ENCODE data around the gene OR5M11.
"Not testable (repeated sequence)": the region's sequence is repeated elsewhere in the genome, so short reads cannot be mapped to it uniquely, and the experiment has no call there.

Gene OR5M11

GRCh38 chr11:56543157-56543556, at the start of gene OR5M11:
TSS of gene OR5M11 (minus strand) at chr11:56543257. CDS start at chr11:56543257, 0 bp downstream.
- no peak within 1 kb of the TSS for H3K4me3 ChIP-seq (ENCODE audit: low read depth, low read length)
- H3K4me1 ChIP-seq (ENCODE audit: control insufficient read depth, insufficient read depth, low read length) = no peaks in the 10 kb centered on the region
- H3K36me3 ChIP-seq (ENCODE audit: control insufficient read depth, insufficient read depth, low read length) = no peaks in the 10 kb centered on the region
- no peaks in the 10 kb centered on the region for H3K27me3 ChIP-seq (ENCODE audit: control insufficient read depth, insufficient read depth, low read length)
- H3K9me3 ChIP-seq (ENCODE audit: control insufficient read depth, insufficient read depth, low read length) = no peaks in the 10 kb centered on the region
- no peak within 1 kb of the TSS for H3K9ac ChIP-seq (ENCODE audit: low read depth, low read length)

- H3K36me3 ChIP-seq (ENCODE audit: control insufficient read depth, insufficient read depth, low read length); H3K4me1 ChIP-seq (ENCODE audit: control insufficient read depth, insufficient read depth, low read length); H3K9ac ChIP-seq (ENCODE audit: low read depth, low read length); H3K4me3 ChIP-seq (ENCODE audit: low read depth, low read length); H3K27me3 ChIP-seq (ENCODE audit: control insufficient read depth, insufficient read depth, low read length): not testable (repeated sequence)
- peaks cover 11% of the 10 kb centered on the region for H3K9me3 ChIP-seq (ENCODE audit: control insufficient read depth, insufficient read depth, low read length)
Observed at GRCh38 chr11:56592088-56592717, 49.1 kb upstream of the OR5M11 start.

- Histone ChIP-seq H3K9me3 (ENCODE audit: control insufficient read depth, insufficient read depth, low read length) (no peaks in the 10 kb centered on the region), H3K4me3 (ENCODE audit: low read depth, low read length) (no peak within 1 kb of the TSS), H3K9ac (ENCODE audit: low read depth, low read length) (no peak within 1 kb of the TSS), H3K27me3 (ENCODE audit: control insufficient read depth, insufficient read depth, low read length) (no peaks in the 10 kb centered on the region), H3K36me3 (ENCODE audit: control insufficient read depth, insufficient read depth, low read length) (no peaks in the 10 kb centered on the region), H3K4me1 (ENCODE audit: control insufficient read depth, insufficient read depth, low read length) (no peaks in the 10 kb centered on the region)
Observed at GRCh38 chr11:56577621-56578020, 34.6 kb upstream of the OR5M11 start, which contains the start of gene OR5M10. TSS of gene OR5M10 (minus strand) at chr11:56577721. CDS start at chr11:56577721, 0 bp downstream.

GRCh38 chr11:56558574-56558973, 15.5 kb upstream of the OR5M11 start:
- no peaks in the 10 kb centered on the region for H3K9me3 ChIP-seq (ENCODE audit: control insufficient read depth, insufficient read depth, low read length)
- H3K9ac ChIP-seq (ENCODE audit: low read depth, low read length) = no peak overlapping the region
- H3K36me3 ChIP-seq (ENCODE audit: control insufficient read depth, insufficient read depth, low read length) = no peaks in the 10 kb centered on the region
- no peaks in the 10 kb centered on the region for H3K27me3 ChIP-seq (ENCODE audit: control insufficient read depth, insufficient read depth, low read length)
- no peaks in the 10 kb centered on the region for H3K4me1 ChIP-seq (ENCODE audit: control insufficient read depth, insufficient read depth, low read length)
- H3K4me3 ChIP-seq (ENCODE audit: low read depth, low read length) = no peak overlapping the region

- not testable (repeated sequence) for H3K9ac ChIP-seq (ENCODE audit: low read depth, low read length); H3K27me3 ChIP-seq (ENCODE audit: control insufficient read depth, insufficient read depth, low read length); H3K4me1 ChIP-seq (ENCODE audit: control insufficient read depth, insufficient read depth, low read length); H3K9me3 ChIP-seq (ENCODE audit: control insufficient read depth, insufficient read depth, low read length); H3K4me3 ChIP-seq (ENCODE audit: low read depth, low read length); H3K36me3 ChIP-seq (ENCODE audit: control insufficient read depth, insufficient read depth, low read length)
Observed at GRCh38 chr11:56554691-56555090, 11.6 kb upstream of the OR5M11 start.

GRCh38 chr11:56545531-56545930, 2.5 kb upstream of the OR5M11 start:
- Histone ChIP-seq H3K9ac (ENCODE audit: low read depth, low read length) (no peak overlapping the region), H3K4me3 (ENCODE audit: low read depth, low read length) (no peak overlapping the region), H3K27me3 (ENCODE audit: control insufficient read depth, insufficient read depth, low read length) (no peaks in the 10 kb centered on the region), H3K4me1 (ENCODE audit: control insufficient read depth, insufficient read depth, low read length) (no peaks in the 10 kb centered on the region), H3K36me3 (ENCODE audit: control insufficient read depth, insufficient read depth, low read length) (no peaks in the 10 kb centered on the region), H3K9me3 (ENCODE audit: control insufficient read depth, insufficient read depth, low read length) (no peaks in the 10 kb centered on the region)

- H3K9me3 ChIP-seq (ENCODE audit: control insufficient read depth, insufficient read depth, low read length) = no peaks in the 10 kb centered on the region
- no peak overlapping the region for H3K4me3 ChIP-seq (ENCODE audit: low read depth, low read length)
- no peaks in the 10 kb centered on the region for H3K27me3 ChIP-seq (ENCODE audit: control insufficient read depth, insufficient read depth, low read length)
- H3K36me3 ChIP-seq (ENCODE audit: control insufficient read depth, insufficient read depth, low read length) = no peaks in the 10 kb centered on the region
- no peak overlapping the region for H3K9ac ChIP-seq (ENCODE audit: low read depth, low read length)
- H3K4me1 ChIP-seq (ENCODE audit: control insufficient read depth, insufficient read depth, low read length) = no peaks in the 10 kb centered on the region
Observed at GRCh38 chr11:56543739-56544138, 682 bp upstream of the OR5M11 start.

GRCh38 chr11:56533054-56533740, 9.9 kb downstream of the OR5M11 start:
- Histone ChIP-seq H3K9me3 (ENCODE audit: control insufficient read depth, insufficient read depth, low read length) (no peaks in the 10 kb centered on the region), H3K4me1 (ENCODE audit: control insufficient read depth, insufficient read depth, low read length) (no peaks in the 10 kb centered on the region), H3K4me3 (ENCODE audit: low read depth, low read length) (no peak overlapping the region), H3K27me3 (ENCODE audit: control insufficient read depth, insufficient read depth, low read length) (no peaks in the 10 kb centered on the region), H3K36me3 (ENCODE audit: control insufficient read depth, insufficient read depth, low read length) (no peaks in the 10 kb centered on the region), H3K9ac (ENCODE audit: low read depth, low read length) (no peak overlapping the region)

- H3K9me3 ChIP-seq (ENCODE audit: control insufficient read depth, insufficient read depth, low read length) = no peaks in the 10 kb centered on the region
- no peak overlapping the region for H3K9ac ChIP-seq (ENCODE audit: low read depth, low read length)
- no peak overlapping the region for H3K4me3 ChIP-seq (ENCODE audit: low read depth, low read length)
- H3K36me3 ChIP-seq (ENCODE audit: control insufficient read depth, insufficient read depth, low read length) = no peaks in the 10 kb centered on the region
- no peaks in the 10 kb centered on the region for H3K4me1 ChIP-seq (ENCODE audit: control insufficient read depth, insufficient read depth, low read length)
- H3K27me3 ChIP-seq (ENCODE audit: control insufficient read depth, insufficient read depth, low read length) = no peaks in the 10 kb centered on the region
Observed at GRCh38 chr11:56531856-56532255, 11.2 kb downstream of the OR5M11 start.

GRCh38 chr11:56522008-56522407, 21.0 kb downstream of the OR5M11 start:
- Histone ChIP-seq H3K4me3 (ENCODE audit: low read depth, low read length) (no peak overlapping the region), H3K9ac (ENCODE audit: low read depth, low read length) (no peak overlapping the region), H3K4me1 (ENCODE audit: control insufficient read depth, insufficient read depth, low read length) (no peaks in the 10 kb centered on the region), H3K9me3 (ENCODE audit: control insufficient read depth, insufficient read depth, low read length) (no peaks in the 10 kb centered on the region), H3K27me3 (ENCODE audit: control insufficient read depth, insufficient read depth, low read length) (no peaks in the 10 kb centered on the region), H3K36me3 (ENCODE audit: control insufficient read depth, insufficient read depth, low read length) (no peaks in the 10 kb centered on the region)

- Histone ChIP-seq H3K9ac (ENCODE audit: low read depth, low read length) (no peak overlapping the region), H3K9me3 (ENCODE audit: control insufficient read depth, insufficient read depth, low read length) (no peaks in the 10 kb centered on the region), H3K27me3 (ENCODE audit: control insufficient read depth, insufficient read depth, low read length) (no peaks in the 10 kb centered on the region), H3K4me3 (ENCODE audit: low read depth, low read length) (no peak overlapping the region), H3K36me3 (ENCODE audit: control insufficient read depth, insufficient read depth, low read length) (no peaks in the 10 kb centered on the region), H3K4me1 (ENCODE audit: control insufficient read depth, insufficient read depth, low read length) (no peaks in the 10 kb centered on the region)
Observed at GRCh38 chr11:56513280-56513679, 29.8 kb downstream of the OR5M11 start.

- Histone ChIP-seq H3K4me1 (ENCODE audit: control insufficient read depth, insufficient read depth, low read length) (no peaks in the 10 kb centered on the region), H3K4me3 (ENCODE audit: low read depth, low read length) (no peak overlapping the region), H3K9me3 (ENCODE audit: control insufficient read depth, insufficient read depth, low read length) (no peaks in the 10 kb centered on the region), H3K27me3 (ENCODE audit: control insufficient read depth, insufficient read depth, low read length) (no peaks in the 10 kb centered on the region), H3K36me3 (ENCODE audit: control insufficient read depth, insufficient read depth, low read length) (no peaks in the 10 kb centered on the region), H3K9ac (ENCODE audit: low read depth, low read length) (no peak overlapping the region)
Observed at GRCh38 chr11:56509439-56509838, 33.6 kb downstream of the OR5M11 start.
